Smooth muscle cell (in vitro differentiated cells): ENCODE measurements around the gene MCRS1. TPM values are rescaled to one million over a fixed set of nuclear protein-coding genes. Genes with fewer than 3 reads are reported as not detected.

Experiments
- DNase-seq: peaks from one replicate; lab custom pipeline; 2025; ENCODE audit not compliant: unreplicated experiment; lab: John Stamatoyannopoulos, UW
- H2AFZ ChIP-seq: fragments of 200-600 bp; sonication (generic); 2 replicates; pipeline ENCODE4 v1.6.0; 2016; ENCODE audit warnings: antibody characterized with exemption, low read depth, mild to moderate bottlenecking
- H3F3A ChIP-seq: fragments of 200-600 bp; sonication (generic); 2 replicates; pipeline ENCODE4 v1.6.0; 2017; ENCODE audit warnings: antibody characterized with exemption, low read depth
- H3K27ac ChIP-seq: fragments of 200-600 bp; sonication (generic); 2 replicates; pipeline ENCODE4 v1.5.1; 2016; ENCODE audit warnings: low read depth, mild to moderate bottlenecking
- H3K27me3 ChIP-seq: fragments of 200-600 bp; sonication (generic); 2 replicates; pipeline ENCODE4 v1.6.1; 2016; ENCODE audit warnings: low read depth, mild to moderate bottlenecking
- H3K36me3 ChIP-seq: fragments of 200-600 bp; sonication (generic); 2 replicates; pipeline ENCODE4 v1.5.1; 2016; ENCODE audit warnings: low read depth
- H3K4me1 ChIP-seq: fragments of 200-600 bp; sonication (generic); 2 replicates; pipeline ENCODE4 v1.5.1; 2016; ENCODE audit warnings: low read depth
- H3K4me2 ChIP-seq: fragments of 200-600 bp; sonication (generic); 2 replicates; pipeline ENCODE4 v1.6.0; 2016; ENCODE audit warnings: mild to moderate bottlenecking
- H3K4me3 ChIP-seq: fragments of 200-600 bp; sonication (generic); 2 replicates; pipeline ENCODE4 v1.5.1; 2016; ENCODE audit warnings: mild to moderate bottlenecking
- H3K79me2 ChIP-seq: fragments of 200-600 bp; sonication (generic); 2 replicates; pipeline ENCODE4 v1.6.0; 2016; ENCODE audit warnings: low read depth, mild to moderate bottlenecking
- H3K9ac ChIP-seq: fragments of 200-600 bp; sonication (generic); 2 replicates; pipeline ENCODE4 v1.6.0; 2016; ENCODE audit warnings: low read depth
- H3K9me3 ChIP-seq: fragments of 200-600 bp; sonication (generic); replicated peaks from 2 replicates; pipeline ENCODE4 v1.5.1; 2016; ENCODE audit warnings: low read depth
- H4K20me1 ChIP-seq: fragments of 200-600 bp; sonication (generic); 2 replicates; pipeline ENCODE4 v1.6.0; 2016; ENCODE audit warnings: low read depth
- CTCF ChIP-seq: fragments of 200-600 bp; sonication (generic); IDR thresholded peaks from 2 replicates; pipeline ENCODE4 v1.5.1; 2017; ENCODE audit warnings: borderline replicate concordance, mild to moderate bottlenecking, antibody characterized with exemption; ENCODE audit not compliant: insufficient read depth, poor library complexity, severe bottlenecking
- WGBS: methylation state at CpG from one replicate; pipeline ENCODE4 v1.1.7; 2016; ENCODE audit warnings: low lambda C conversion rate; 5-methylcytosine and 5-hydroxymethylcytosine counted together
- polyA plus RNA-seq: library from polyadenylated mRNA; unstranded; fragments of >200 nt; fragmentation: Nextera tagmentation; extraction: Ambion mirVana; gene quantifications from 2 replicates; pipeline ENCODE4 v1.2.1, GENCODE V29; 2016
- total RNA-seq: library from RNA; depleted of rRNA; stranded (reverse); fragments of >200 nt; gene quantifications from 2 replicates; pipeline ENCODE4 v1.2.3, GENCODE V29; 2014

The MCRS1 gene
- total and polyA plus RNA-seq, 2 experiments from 2014 or later: 41.4 to 54.4 TPM

- Histone ChIP-seq H2AFZ (no peak overlapping the region), H3K4me3 (no peak overlapping the region), H3K36me3 (no peaks in the 10 kb centered on the region), H3K79me2 (no peaks in the 10 kb centered on the region), H3K4me2 (no peak overlapping the region), H3K27ac (no peak overlapping the region), H3K9ac (no peak overlapping the region), H4K20me1 (peaks cover 21% of the 10 kb centered on the region), H3K9me3 (no peaks in the 10 kb centered on the region), H3F3A (no peaks in the 10 kb centered on the region), H3K4me1 (peaks cover 16% of the 10 kb centered on the region), H3K27me3 (no peaks in the 10 kb centered on the region)
- WGBS: 92% methylated on average over 4 of the region's 4 CpGs
- TF ChIP-seq CTCF: no peak
- DNase-seq: no peak
These were observed 14.9 kb upstream of the MCRS1 start for GRCh38 chr12:49582850-49583249.

GRCh38 chr12:49582201-49582600 is 14.3 kb upstream of the MCRS1 start:
- Histone ChIP-seq H3K4me1 (peaks cover 16% of the 10 kb centered on the region), H3K79me2 (no peaks in the 10 kb centered on the region), H3F3A (no peaks in the 10 kb centered on the region), H3K36me3 (no peaks in the 10 kb centered on the region), H3K4me3 (no peak overlapping the region), H3K4me2 (no peak overlapping the region), H2AFZ (no peak overlapping the region), H3K27me3 (no peaks in the 10 kb centered on the region), H3K27ac (no peak overlapping the region), H3K9me3 (no peaks in the 10 kb centered on the region), H4K20me1 (peaks cover 21% of the 10 kb centered on the region), H3K9ac (no peak overlapping the region)
- no peak for TF ChIP-seq CTCF
- DNase-seq: no peak
- WGBS: 92% methylated on average over 1 of the region's 1 CpG

GRCh38 chr12:49580572-49581535 is 12.9 kb upstream of the MCRS1 start:
- H3K4me1 ChIP-seq: peaks cover 16% of the 10 kb centered on the region
- H3K9ac ChIP-seq: no peak overlapping the region
- no peak overlapping the region for H3K27ac ChIP-seq
- H4K20me1 ChIP-seq: peaks cover 21% of the 10 kb centered on the region
- peak; percentile 16 for DNase-seq
- 31% methylated on average over 8 of the region's 8 CpGs for WGBS
- H3F3A ChIP-seq: no peaks in the 10 kb centered on the region
- no peaks in the 10 kb centered on the region for H3K79me2 ChIP-seq
- peak; percentile 74 for TF ChIP-seq CTCF
- no peaks in the 10 kb centered on the region for H3K27me3 ChIP-seq
- H3K4me2 ChIP-seq: no peak overlapping the region
- no peaks in the 10 kb centered on the region for H3K9me3 ChIP-seq
- no peak overlapping the region for H3K4me3 ChIP-seq
- H2AFZ ChIP-seq: no peak overlapping the region
- no peaks in the 10 kb centered on the region for H3K36me3 ChIP-seq
